ENCODE measurements around the gene ZSCAN18. TPM values are rescaled to one million over a fixed set of nuclear protein-coding genes. Genes with fewer than 3 reads are reported as not detected.

ZSCAN18 gene
- total and polyA plus RNA-seq, 2 donors (not counting 3 experiments of a cell fraction or from before 2014, with no cell fraction given), result 15.8 to 17.3 TPM

- Histone ChIP-seq H3K4me3 (replicated peaks in 1 of 3; ENCODE audit: insufficient read depth in 1 of 3, low read depth in 1 of 3, low read length in 3 of 3) (no peak overlapping the region), H3K79me2 (ENCODE audit: control insufficient read depth, insufficient read depth, low read length) (no peaks in the 10 kb centered on the region), H3K9me3 (replicated peaks; ENCODE audit: control insufficient read depth, insufficient read depth, low read length) (peaks cover under 1% of the 10 kb centered on the region), H3K36me3 (ENCODE audit: control insufficient read depth in 2 of 2, extremely low read depth in 1 of 2, insufficient read depth in 2 of 2, low read length in 2 of 2) (no peaks in the 10 kb centered on the region), H3K4me1 (ENCODE audit: control insufficient read depth, extremely low read depth, insufficient read depth, low read length) (no peaks in the 10 kb centered on the region), H3K27ac (ENCODE audit: insufficient read depth, low read depth, low read length) (no peak overlapping the region), H3K9ac (replicated peaks; ENCODE audit: extremely low read depth, insufficient read depth, low read length) (no peak overlapping the region), H2AFZ (ENCODE audit: low read depth, low read length) (no peak overlapping the region), H3K9me1 (replicated peaks; ENCODE audit: control insufficient read depth, extremely low read depth, insufficient read depth, low read length) (no peaks in the 10 kb centered on the region), H3K27me3 (ENCODE audit: control insufficient read depth in 2 of 2, insufficient read depth in 2 of 2, low read length in 2 of 2) (no peaks in the 10 kb centered on the region), H3K4me2 (ENCODE audit: insufficient read depth, low read length) (no peak overlapping the region), H4K20me1 (replicated peaks; ENCODE audit: control insufficient read depth, extremely low read depth, insufficient read depth, low read length) (no peaks in the 10 kb centered on the region)
- dilution Hi-C loops (cut with MboI; ENCODE audit: extremely low pct_ligation_motif_present, low sequenced_read_pairs) (no loop called here), intact Hi-C loops (cut with micrococcal nuclease) (no loop called here)
- no peak for TF ChIP-seq EZH2 (IDR thresholded peaks at IDR 0.05; ENCODE audit: borderline replicate concordance, low read depth, low read length, severe bottlenecking)
- TF ChIP-seq CTCF (IDR thresholded peaks at IDR 0.05; ENCODE audit: extremely low read depth in 1 of 2, insufficient read depth in 1 of 2, low read depth in 1 of 2, low read length in 2 of 2), result no peak
- TF ChIP-seq POLR2AphosphoS5 (IDR thresholded peaks at IDR 0.05; ENCODE audit: insufficient read depth, low read depth, low read length), result no peak
- CTCF ChIA-PET, result no interaction called here
- no peak for FAIRE-seq
- BruUV-seq (replicated peaks), result no TSS peak
- POLR2A ChIA-PET, result no interaction called here
- DNase-seq (ENCODE audit: low read depth, low spot score), result no peak
Measured at GRCh38 chr19:58034477-58034793, 63.6 kb downstream of the ZSCAN18 start.

Other genes with a start within 250 kb of the ZSCAN18 start
- 43.1 and 44.0 TPM in 2 replicates for gene ZNF587, start 248.4 kb downstream of the ZSCAN18 start, total RNA-seq
- 11.2 and 13.1 TPM in 2 replicates for gene ZNF587, start 248.4 kb downstream of the ZSCAN18 start, polyA plus RNA-seq
- gene ZNF814, start 209.2 kb downstream of the ZSCAN18 start, total RNA-seq, result 3.8 and 7.9 TPM in 2 replicates
- gene ZNF814, start 209.2 kb downstream of the ZSCAN18 start, polyA plus RNA-seq, result 3.3 and 5.7 TPM in 2 replicates
- gene ZNF417, start 181.6 kb downstream of the ZSCAN18 start, total RNA-seq, result 10.6 and 17.8 TPM in 2 replicates
- 2.1 and 3.1 TPM in 2 replicates for gene ZNF417, start 181.6 kb downstream of the ZSCAN18 start, polyA plus RNA-seq
- gene ZNF418, start 162.8 kb downstream of the ZSCAN18 start, total RNA-seq, result 3.5 and 5.4 TPM in 2 replicates
- gene ZNF418, start 162.8 kb downstream of the ZSCAN18 start, polyA plus RNA-seq, result 0.97 and 1.7 TPM in 2 replicates
- gene ZNF256, start 150.5 kb downstream of the ZSCAN18 start, total RNA-seq, result 3.7 and 4.0 TPM in 2 replicates
- gene ZNF256, start 150.5 kb downstream of the ZSCAN18 start, polyA plus RNA-seq, result 1.5 and 1.9 TPM in 2 replicates
- gene C19orf18, start 123.7 kb downstream of the ZSCAN18 start, total RNA-seq, result 0.37 and 0.64 TPM in 2 replicates
- gene C19orf18, start 123.7 kb downstream of the ZSCAN18 start, polyA plus RNA-seq, result 0.08 TPM in 1 of 2 replicates, not detected in the other
- 7.8 and 10.8 TPM in 2 replicates for gene ZNF606, start 95.4 kb downstream of the ZSCAN18 start, total RNA-seq
- 4.6 TPM in 2 replicates for gene ZNF606, start 95.4 kb downstream of the ZSCAN18 start, polyA plus RNA-seq
- not detected in 2 replicates for gene ZSCAN1, start 64.2 kb downstream of the ZSCAN18 start, total RNA-seq
- 0.10 TPM in 1 of 2 replicates, not detected in the other for gene ZSCAN1, start 64.2 kb downstream of the ZSCAN18 start, polyA plus RNA-seq
- gene ZNF135, start 38.9 kb downstream of the ZSCAN18 start, total RNA-seq, result 0.14 and 1.2 TPM in 2 replicates
- gene ZNF135, start 38.9 kb downstream of the ZSCAN18 start, polyA plus RNA-seq, result 1.5 TPM in 2 replicates
- gene ZNF329, start 52.6 kb upstream of the ZSCAN18 start, total RNA-seq, result 4.9 and 5.3 TPM in 2 replicates
- 2.7 and 3.0 TPM in 2 replicates for gene ZNF329, start 52.6 kb upstream of the ZSCAN18 start, polyA plus RNA-seq
- gene ZNF274, start 84.8 kb upstream of the ZSCAN18 start, total RNA-seq, result 18.3 and 18.8 TPM in 2 replicates
- gene ZNF274, start 84.8 kb upstream of the ZSCAN18 start, polyA plus RNA-seq, result 9.1 and 10.1 TPM in 2 replicates
- 39.3 and 45.4 TPM in 2 replicates for gene ZNF544, start 130.7 kb upstream of the ZSCAN18 start, total RNA-seq
- gene ZNF544, start 130.7 kb upstream of the ZSCAN18 start, polyA plus RNA-seq, result 33.4 and 36.1 TPM in 2 replicates
- 6.3 and 6.8 TPM in 2 replicates for gene ZNF8, start 180.7 kb upstream of the ZSCAN18 start, total RNA-seq
- 3.7 and 4.0 TPM in 2 replicates for gene ZNF8, start 180.7 kb upstream of the ZSCAN18 start, polyA plus RNA-seq
- gene ERVK3-1, start 207.1 kb upstream of the ZSCAN18 start, total RNA-seq, result 25.8 and 28.4 TPM in 2 replicates
- 25.9 and 29.3 TPM in 2 replicates for gene ERVK3-1, start 207.1 kb upstream of the ZSCAN18 start, polyA plus RNA-seq
- 3.6 and 3.7 TPM in 2 replicates for gene ZSCAN22, start 228.8 kb upstream of the ZSCAN18 start, total RNA-seq
- 3.6 and 3.9 TPM in 2 replicates for gene ZSCAN22, start 228.8 kb upstream of the ZSCAN18 start, polyA plus RNA-seq